NCI-H1105 (cell line): ENCODE measurements around the gene SNUPN.
"Not testable (repeated sequence)": the region's sequence is repeated elsewhere in the genome, so short reads cannot be mapped to it uniquely, and the experiment has no call there.

Experiments used
- DNase-seq: peaks from one replicate; lab custom pipeline; 2025; lab: John Stamatoyannopoulos, UW

Gene SNUPN

DNA sequence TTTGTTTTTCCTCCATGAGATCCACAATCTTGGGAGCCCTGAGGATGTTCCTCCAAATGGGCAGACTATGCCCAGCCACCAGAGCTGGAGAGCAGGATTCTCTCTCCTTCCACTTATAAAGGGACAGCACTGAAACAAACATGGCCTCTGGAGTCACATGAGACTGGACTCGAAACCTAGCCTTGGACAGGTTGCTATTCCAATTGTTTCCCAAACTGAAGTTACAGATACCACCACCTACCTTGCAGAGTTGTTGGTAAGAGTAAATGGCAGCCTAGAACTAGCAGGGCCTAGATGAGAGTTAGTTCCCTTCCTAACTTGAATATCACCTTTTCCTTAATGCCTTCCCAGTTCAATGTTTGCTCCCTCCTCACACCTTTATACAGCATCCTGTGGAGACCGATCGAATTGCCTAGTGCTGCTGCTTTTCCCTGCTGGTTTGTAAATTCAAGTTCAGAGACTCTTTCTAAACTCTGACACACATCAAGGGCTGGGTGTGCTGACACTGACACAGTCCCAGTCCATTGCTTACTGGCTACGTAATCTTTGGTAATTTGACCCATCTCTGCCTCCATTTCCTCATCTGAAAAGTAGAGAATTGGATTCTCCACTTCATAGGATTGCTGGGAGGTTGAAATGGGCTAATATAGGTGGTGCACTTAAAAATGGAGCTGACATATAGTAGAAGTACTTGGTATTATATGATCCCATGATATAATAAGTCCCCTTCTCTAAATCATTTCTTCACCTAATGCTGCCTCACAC lies 11.9 kb upstream of the SNUPN start:
- no peak for DNase-seq

DNA sequence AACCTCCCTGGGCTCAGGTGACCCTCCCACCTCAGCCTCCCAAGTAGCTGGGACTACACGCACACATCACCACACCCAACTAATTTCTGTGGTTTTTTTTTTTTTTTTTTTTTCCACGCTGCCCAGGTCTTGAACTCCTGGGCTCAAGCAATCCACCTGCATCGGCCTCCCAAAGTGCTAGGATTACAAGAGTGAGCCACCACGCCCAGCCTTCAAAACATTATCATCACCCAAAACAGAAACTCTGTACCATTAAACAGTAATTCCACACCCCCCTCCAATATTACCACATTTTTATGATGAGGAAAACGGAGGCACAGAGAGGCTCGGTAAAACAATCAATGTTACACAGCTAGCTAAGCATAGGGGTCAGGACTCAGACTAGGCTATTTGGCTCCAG lies 10.5 kb upstream of the SNUPN start:
- no peak for DNase-seq

GRCh38 chr15:75633922-75634321 lies 8.4 kb upstream of the SNUPN start:
- DNase-seq = not testable (repeated sequence)

DNA sequence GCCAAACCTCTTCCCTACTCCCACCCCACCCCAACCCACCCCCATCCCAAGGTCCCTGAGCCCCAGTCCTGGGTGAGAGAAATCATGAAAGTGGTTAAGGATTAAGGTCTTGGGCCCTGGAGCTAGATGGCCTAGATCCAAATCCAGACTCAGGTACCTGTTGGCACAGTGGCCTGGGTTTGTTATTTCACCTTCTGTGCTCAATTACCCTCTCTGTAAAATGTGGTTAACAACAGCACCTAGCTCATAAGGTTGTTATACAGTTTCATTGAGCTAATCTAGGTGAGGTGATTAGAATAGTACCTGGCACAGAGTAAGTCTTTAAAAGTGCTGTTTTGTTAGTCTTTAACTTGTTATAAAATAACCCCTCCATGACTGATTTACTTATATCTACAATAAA lies 6.4 kb upstream of the SNUPN start:
- DNase-seq = no peak

- no peak for DNase-seq
These were observed 3.0 kb downstream of the SNUPN start for GRCh38 chr15:75622505-75622904.

- no peak for DNase-seq
These were observed 4.6 kb downstream of the SNUPN start for GRCh38 chr15:75620841-75621391.

- DNase-seq = no peak
These were observed 5.3 kb downstream of the SNUPN start for GRCh38 chr15:75620058-75620820.

DNA sequence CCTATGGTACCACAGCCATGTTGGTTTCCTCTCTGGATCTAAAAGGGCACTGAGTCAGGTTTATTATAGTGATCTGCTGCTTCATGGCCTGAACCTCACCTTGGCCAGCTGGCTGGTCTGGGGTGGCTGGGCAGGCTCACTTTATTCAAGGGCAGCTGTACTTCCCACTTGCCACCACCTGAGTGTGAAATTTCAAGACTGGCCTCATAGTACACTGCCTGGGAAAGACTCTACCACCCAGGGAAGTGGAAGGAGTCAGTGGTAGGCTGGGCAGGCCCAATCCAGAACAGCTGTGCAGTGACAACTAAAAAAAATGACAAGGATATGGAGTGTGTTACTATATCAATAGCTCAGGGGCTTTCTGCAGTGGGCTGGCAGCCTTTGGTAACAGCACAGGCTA lies 8.8 kb downstream of the SNUPN start:
- DNase-seq = no peak

DNA sequence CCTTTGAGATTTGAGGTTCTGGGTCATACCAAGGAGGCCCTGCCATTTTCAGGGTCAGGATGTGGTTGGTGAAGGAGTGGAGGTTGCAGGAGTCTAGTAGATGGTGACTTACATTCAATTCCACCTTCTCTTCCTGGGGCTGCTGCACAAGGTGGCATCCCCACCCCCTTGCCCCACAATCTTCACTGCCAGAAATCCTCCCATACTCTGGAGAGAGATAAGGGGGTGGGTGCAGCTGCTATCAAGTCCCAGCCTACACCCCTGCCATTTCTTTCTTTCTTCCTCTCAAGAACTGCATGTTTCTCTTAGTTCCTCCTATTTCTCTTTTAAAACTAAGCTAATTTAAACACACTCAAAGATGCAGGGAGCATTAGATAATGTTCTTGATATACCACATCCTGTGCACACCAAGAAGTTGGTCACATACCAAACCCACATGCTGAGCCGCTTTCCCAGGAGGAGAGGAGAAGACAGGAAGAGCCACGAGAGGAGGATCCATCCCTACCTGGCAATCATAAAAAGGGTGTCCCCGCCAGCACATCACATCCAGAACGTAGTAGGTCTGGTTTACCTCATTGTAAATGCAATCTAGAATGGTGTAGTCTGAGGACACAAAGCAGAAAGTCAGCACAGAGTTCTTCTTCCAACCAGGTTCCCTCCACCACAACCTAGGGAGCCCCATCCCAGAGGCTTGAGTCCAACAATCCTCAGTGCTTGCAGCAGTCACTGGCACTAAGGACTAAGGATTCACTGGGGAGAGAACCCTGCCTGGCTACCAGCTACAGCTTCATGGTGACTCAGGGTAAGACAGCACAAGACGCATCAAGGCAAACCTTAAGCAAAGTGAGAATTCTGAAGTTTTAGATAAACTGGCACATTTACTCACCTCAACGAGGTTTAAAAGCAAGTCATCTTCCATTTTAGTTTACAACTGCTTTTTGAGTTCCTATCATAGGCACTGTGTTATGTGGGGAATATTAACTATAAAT lies 18.5 kb downstream of the SNUPN start:
- no peak for DNase-seq

DNA sequence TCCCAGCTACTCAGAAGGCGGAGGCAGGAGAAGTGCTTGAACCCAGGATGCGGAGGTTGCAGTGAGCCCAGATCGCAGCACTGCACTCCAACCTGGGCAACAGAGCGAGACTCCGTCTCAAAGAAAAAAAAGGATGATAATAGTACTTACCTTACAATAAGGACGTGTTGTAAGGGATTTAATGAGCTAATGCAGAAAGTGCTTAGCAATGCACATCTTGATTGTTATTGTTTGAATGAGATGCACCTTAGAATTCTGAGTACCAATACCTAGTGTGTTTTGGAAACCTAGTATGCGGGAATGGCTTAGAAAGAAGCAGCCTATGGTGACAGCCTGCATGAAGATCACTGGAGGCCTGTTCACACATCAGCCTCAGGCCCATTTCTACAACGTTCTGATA lies 19.5 kb downstream of the SNUPN start:
- DNase-seq = no peak

- DNase-seq = no peak
These were observed 26.1 kb downstream of the SNUPN start for GRCh38 chr15:75599401-75599800.

DNA sequence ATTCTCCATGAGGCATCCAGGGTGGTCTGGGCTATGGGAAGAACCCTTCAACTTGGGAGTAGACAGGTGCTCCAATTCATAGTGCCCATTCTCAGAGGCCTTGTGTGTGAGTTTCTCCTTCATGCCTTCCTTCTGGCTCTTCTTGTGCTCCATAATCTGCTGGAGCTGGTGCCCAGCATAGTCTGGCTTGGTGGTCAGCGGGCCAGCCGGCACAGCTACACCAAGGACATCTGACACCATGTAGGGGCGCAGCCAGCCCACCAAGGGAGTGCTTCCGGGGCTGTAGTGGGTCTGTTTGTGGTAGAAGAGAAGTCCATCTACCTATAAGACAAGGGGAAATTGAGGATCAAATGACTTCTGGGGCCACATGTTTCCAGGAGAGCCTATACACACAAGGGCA lies 27.2 kb downstream of the SNUPN start:
- no peak for DNase-seq

DNA sequence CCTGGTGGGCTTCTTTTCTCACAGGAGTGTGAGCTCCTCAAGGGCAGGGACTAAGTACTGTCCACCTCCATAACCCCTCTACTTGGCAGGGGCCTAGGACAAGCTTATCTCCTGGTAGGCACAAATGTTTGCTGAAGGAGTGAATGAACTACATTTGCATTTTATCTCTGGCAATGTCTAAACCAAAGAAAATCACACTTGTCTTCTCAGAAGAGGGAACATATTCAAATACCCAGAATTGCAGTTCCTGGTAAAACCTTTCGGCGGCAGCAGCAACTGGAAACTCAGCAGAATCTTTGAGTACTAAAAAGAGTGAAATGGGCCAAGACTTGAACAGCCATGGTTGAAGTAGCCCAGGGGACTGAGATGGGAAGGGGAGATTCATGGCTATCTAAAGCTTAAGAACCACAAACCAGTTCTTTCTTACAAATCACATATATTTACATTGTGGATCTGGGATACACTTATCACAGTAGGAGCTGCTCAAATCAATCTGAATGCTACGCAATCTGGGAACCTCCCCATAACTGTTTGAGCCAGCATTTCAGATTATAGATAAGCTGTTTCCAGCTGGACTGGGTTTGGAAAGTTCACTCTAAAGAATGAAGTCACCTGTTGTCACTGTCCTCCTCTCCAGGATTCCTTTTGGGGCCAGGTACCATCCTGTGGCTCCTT lies 27.7 kb downstream of the SNUPN start:
- no peak for DNase-seq

DNA sequence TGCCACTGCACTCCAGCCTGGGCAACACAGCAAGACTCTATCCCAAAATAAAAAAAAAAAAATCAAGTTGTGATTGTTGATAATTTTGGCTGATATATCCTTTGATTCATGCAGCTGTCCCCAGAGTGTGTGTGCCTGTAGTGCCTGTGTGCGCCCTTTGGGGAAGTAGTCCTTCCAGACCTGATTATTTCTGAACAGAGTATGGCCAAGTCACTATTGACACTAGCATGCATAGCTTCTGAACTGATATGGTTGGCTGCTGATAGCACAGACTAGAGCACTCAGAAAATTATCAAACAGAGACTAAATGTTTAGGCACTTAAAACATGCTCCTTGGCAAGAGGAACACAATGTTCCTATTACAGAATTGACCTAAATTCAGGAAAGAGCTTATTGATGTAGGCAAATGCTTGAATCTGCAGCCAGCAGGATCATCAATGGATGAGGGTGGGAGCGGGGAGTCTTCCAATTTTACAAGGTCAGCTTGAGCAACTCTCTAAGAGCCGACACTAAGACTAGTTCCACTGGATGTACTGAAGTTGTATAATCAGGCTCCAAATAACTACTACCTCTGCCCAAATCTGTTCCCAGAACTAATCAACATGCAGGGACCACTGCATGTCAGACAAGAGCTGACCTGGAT lies 28.7 kb downstream of the SNUPN start:
- no peak for DNase-seq

- DNase-seq = no peak
These were observed 31.2 kb downstream of the SNUPN start for GRCh38 chr15:75594276-75594675.

- no peak for DNase-seq
These were observed 33.7 kb downstream of the SNUPN start for GRCh38 chr15:75591655-75592364.

GRCh38 chr15:75590239-75590638 lies 35.3 kb downstream of the SNUPN start:
- DNase-seq = no peak

DNA sequence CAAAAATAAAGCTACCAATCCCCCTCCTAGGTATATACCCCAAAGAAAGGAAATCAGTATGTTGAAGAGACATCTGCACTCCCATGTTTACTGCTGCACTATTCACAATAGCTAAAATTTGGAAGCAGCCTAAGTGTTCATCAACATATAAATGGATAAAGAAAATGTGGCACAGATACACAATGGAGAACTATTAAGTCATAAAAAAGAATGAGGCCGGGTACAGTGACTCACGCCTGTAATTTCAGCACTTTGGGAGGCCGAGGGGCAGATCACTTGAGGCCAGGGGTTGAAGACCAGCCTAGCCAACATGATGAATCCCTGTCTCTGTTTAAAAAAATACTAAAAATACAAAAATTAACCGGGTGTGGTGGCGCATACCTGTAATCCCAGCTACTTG lies 36.5 kb downstream of the SNUPN start:
- DNase-seq = no peak

GRCh38 chr15:75586422-75586821 lies 39.1 kb downstream of the SNUPN start:
- DNase-seq = not testable (repeated sequence)

- no peak for DNase-seq
These were observed 41.4 kb downstream of the SNUPN start for GRCh38 chr15:75584121-75584520.
